MM.1S (cell line): ENCODE data around the gene LHB.

Source experiments
- DNase-seq: peaks from one replicate; pipeline ENCODE4 v3.0.0-alpha.2; 2015
- H2AFZ ChIP-seq: fragments of 300-600 bp; sonication (generic); 2 replicates; pipeline ENCODE4 v1.6.0; 2016; ENCODE audit warnings: antibody characterized with exemption, low read length
- H3F3A ChIP-seq: fragments of 300-600 bp; sonication (generic); 2 replicates; pipeline ENCODE4 v1.6.1; 2016; ENCODE audit warnings: mild to moderate bottlenecking, antibody characterized with exemption, low read length, moderate library complexity, mixed read lengths; ENCODE audit not compliant: insufficient read depth
- H3K27ac ChIP-seq: fragments of 300-600 bp; sonication (generic); 2 replicates; pipeline ENCODE4 v1.5.1; 2016; ENCODE audit warnings: mild to moderate bottlenecking, low read length
- H3K27me3 ChIP-seq: fragments of 300-600 bp; sonication (generic); replicated peaks from 2 replicates; pipeline ENCODE4 v1.6.0; 2016; ENCODE audit warnings: low read length; ENCODE audit not compliant: insufficient read depth
- H3K36me3 ChIP-seq: fragments of 300-600 bp; sonication (generic); replicated peaks from 2 replicates; pipeline ENCODE4 v1.6.1; 2016; ENCODE audit warnings: mild to moderate bottlenecking, low read length, mixed read lengths; ENCODE audit not compliant: insufficient read depth
- H3K4me1 ChIP-seq: fragments of 300-600 bp; sonication (generic); 2 replicates; pipeline ENCODE4 v1.6.1; 2016; ENCODE audit warnings: low read length, mixed read lengths
- H3K4me2 ChIP-seq: fragments of 300-600 bp; sonication (generic); 2 replicates; pipeline ENCODE4 v1.6.0; 2016; ENCODE audit warnings: low read depth, low read length
- H3K4me3 ChIP-seq: fragments of 300-600 bp; sonication (generic); 2 replicates; pipeline ENCODE4 v1.5.1; 2016; ENCODE audit warnings: low read length, mixed read lengths
- H3K79me2 ChIP-seq: fragments of 300-600 bp; sonication (generic); 2 replicates; pipeline ENCODE4 v1.6.1; 2016; ENCODE audit warnings: mixed run types, low read length, mixed read lengths
- H3K9ac ChIP-seq: fragments of 300-600 bp; sonication (generic); 2 replicates; pipeline ENCODE4 v1.6.1; 2016; ENCODE audit warnings: low read length, mixed read lengths
- H3K9me2 ChIP-seq: fragments of 300-600 bp; sonication (generic); replicated peaks from 2 replicates; pipeline ENCODE4 v1.6.1; 2016; ENCODE audit warnings: mild to moderate bottlenecking, low read length, mixed read lengths; ENCODE audit not compliant: insufficient read depth
- H3K9me3 ChIP-seq: fragments of 300-600 bp; sonication (generic); replicated peaks from 2 replicates; pipeline ENCODE4 v1.6.1; 2016; ENCODE audit warnings: mild to moderate bottlenecking, low read length, mixed read lengths; ENCODE audit not compliant: insufficient read depth
- H4K20me1 ChIP-seq: fragments of 300-600 bp; sonication (generic); 2 replicates; pipeline ENCODE4 v1.6.1; 2016; ENCODE audit warnings: mild to moderate bottlenecking, low read length, moderate library complexity, mixed read lengths; ENCODE audit not compliant: insufficient read depth
- EZH2 ChIP-seq: fragments of 300-600 bp; sonication (generic); optimal IDR thresholded peaks from 2 replicates; pipeline ENCODE3; 2017; ENCODE audit warnings: low read depth, mild to moderate bottlenecking, antibody characterized with exemption, low read length, mixed read lengths
- EZH2phosphoT487 ChIP-seq: fragments of 300-600 bp; sonication (generic); IDR thresholded peaks from 2 replicates; pipeline ENCODE4 v1.6.1; 2018; ENCODE audit warnings: antibody characterized with exemption, low read length
- TF ChIP-seq, protein P1 (sequence below): fragments of 300-600 bp; sonication (generic); IDR thresholded peaks from 2 replicates; pipeline ENCODE4 v1.5.1; 2016; ENCODE audit warnings: antibody characterized with exemption, low read length, mixed read lengths

The LHB gene

DNA sequence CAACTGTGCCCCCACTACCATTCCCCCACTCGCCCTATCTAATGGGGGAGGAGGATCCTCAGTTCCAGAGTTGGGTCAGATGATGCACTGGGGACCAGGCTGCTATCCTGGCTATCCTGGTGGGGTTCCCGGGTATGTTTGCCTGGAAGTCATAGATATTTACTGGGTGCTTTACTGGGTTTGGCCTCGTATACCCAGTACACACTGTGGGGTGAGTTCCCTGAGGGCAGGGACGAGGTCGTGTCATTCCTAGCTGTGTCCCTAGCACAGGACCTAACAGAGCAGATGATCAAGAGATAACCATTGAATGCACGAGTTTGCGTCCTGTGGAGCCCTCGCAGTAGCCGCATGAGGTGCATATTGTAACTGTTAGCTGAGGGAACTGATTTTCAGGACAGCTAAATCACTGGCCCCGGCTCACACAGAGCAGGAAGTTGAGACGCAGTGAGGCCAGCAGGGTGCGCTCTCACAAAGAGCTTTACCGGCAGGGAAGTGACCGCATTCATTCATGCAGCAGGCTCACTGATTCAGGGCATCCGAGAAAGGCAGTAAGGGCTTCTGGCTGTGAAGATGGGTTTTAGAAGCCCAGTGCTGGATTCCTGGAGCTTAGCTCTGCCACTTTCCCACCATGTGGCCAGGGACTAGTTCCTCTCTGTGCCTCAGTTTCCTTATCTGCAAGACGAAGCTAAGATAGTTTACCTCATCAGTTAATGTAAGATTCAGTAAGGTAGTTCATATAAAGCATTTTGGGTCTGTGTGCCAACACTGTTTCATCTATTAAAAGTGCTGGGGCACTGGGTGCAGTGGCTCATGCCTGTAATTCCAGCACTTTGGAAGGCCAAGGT, 17.2 kb downstream of the LHB start:
- Histone ChIP-seq H4K20me1 (no peaks in the 10 kb centered on the region), H3K36me3 (no peaks in the 10 kb centered on the region; the same call in 1 of the 2 replicates), H3F3A (no peaks in the 10 kb centered on the region), H3K9me2 (no peaks in the 10 kb centered on the region), H3K9me3 (no peaks in the 10 kb centered on the region), H3K79me2 (peaks cover 47% of the 10 kb centered on the region), H3K27me3 (no peaks in the 10 kb centered on the region), H3K4me3 (no peak overlapping the region), H3K9ac (no peak overlapping the region), H3K27ac (no peak overlapping the region), H3K4me1 (peaks cover 4% of the 10 kb centered on the region; the same call in 1 of the 2 replicates), H2AFZ (no peak overlapping the region), H3K4me2 (no peak overlapping the region)
- no peak for TF ChIP-seq EZH2
- no peak for TF ChIP-seq EZH2phosphoT487
- TF ChIP-seq, protein P1, sequence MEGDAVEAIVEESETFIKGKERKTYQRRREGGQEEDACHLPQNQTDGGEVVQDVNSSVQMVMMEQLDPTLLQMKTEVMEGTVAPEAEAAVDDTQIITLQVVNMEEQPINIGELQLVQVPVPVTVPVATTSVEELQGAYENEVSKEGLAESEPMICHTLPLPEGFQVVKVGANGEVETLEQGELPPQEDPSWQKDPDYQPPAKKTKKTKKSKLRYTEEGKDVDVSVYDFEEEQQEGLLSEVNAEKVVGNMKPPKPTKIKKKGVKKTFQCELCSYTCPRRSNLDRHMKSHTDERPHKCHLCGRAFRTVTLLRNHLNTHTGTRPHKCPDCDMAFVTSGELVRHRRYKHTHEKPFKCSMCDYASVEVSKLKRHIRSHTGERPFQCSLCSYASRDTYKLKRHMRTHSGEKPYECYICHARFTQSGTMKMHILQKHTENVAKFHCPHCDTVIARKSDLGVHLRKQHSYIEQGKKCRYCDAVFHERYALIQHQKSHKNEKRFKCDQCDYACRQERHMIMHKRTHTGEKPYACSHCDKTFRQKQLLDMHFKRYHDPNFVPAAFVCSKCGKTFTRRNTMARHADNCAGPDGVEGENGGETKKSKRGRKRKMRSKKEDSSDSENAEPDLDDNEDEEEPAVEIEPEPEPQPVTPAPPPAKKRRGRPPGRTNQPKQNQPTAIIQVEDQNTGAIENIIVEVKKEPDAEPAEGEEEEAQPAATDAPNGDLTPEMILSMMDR = peak; percentile 54
- DNase-seq = peak; percentile 37

DNA sequence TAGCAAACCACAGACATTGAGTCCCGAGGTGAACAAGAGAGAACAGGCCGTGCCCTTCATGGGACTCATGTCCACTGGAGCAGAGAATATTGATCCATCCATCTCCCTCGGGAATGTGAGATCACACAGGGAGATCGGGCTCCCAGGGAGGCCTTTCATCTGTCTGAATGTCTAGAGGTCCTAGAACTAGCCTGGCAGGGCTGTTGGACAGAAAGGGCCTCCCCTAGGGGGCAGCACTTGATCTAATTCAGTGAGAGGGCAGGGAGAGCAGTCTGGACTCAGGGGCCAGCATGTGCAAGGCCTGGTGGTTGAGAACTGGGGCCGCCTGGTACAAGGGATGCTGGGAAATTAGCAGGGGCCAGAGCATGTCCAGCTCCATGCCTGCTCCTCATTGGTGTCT, 18.9 kb downstream of the LHB start:
- TF ChIP-seq EZH2 = no peak
- TF ChIP-seq, protein P1 = peak; percentile 56
- no peak for TF ChIP-seq EZH2phosphoT487
- H3K27ac ChIP-seq = no peak overlapping the region
- DNase-seq = peak; percentile 52
- no peaks in the 10 kb centered on the region; the same call in 1 of the 2 replicates for H3K36me3 ChIP-seq
- peaks cover 59% of the 10 kb centered on the region for H3K79me2 ChIP-seq
- no peaks in the 10 kb centered on the region for H4K20me1 ChIP-seq
- H3K9me3 ChIP-seq = no peaks in the 10 kb centered on the region
- H3F3A ChIP-seq = no peaks in the 10 kb centered on the region
- H3K4me3 ChIP-seq = no peak overlapping the region
- H3K4me2 ChIP-seq = no peak overlapping the region
- H3K9me2 ChIP-seq = no peaks in the 10 kb centered on the region
- peaks cover 4% of the 10 kb centered on the region; the same call in 1 of the 2 replicates for H3K4me1 ChIP-seq
- no peak overlapping the region for H3K9ac ChIP-seq
- H3K27me3 ChIP-seq = no peaks in the 10 kb centered on the region
- H2AFZ ChIP-seq = no peak overlapping the region

DNA sequence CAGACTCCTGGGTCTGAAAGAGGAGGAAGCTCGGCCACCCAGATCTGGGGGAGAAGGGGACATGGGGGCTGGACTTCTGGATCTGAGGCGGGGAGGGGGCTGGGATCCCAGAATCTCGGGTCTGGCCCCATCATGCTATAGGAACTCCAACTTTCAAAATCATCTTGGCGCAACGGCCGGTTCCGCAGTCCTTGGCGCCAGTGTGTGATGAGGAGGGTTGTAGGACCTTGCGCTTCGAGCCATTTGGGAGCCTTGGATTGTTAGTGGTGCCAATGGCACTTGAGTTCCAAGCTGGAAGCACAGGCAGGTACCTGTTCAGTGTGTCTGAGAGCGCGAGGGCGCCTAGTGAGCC, 22.9 kb downstream of the LHB start:
- Histone ChIP-seq H3K27me3 (no peaks in the 10 kb centered on the region), H2AFZ (peak overlapping the region; percentile 52), H3F3A (no peaks in the 10 kb centered on the region), H3K79me2 (peaks cover 79% of the 10 kb centered on the region), H3K9me2 (no peaks in the 10 kb centered on the region), H4K20me1 (no peaks in the 10 kb centered on the region), H3K4me3 (peak overlapping the region; percentile 96), H3K9me3 (no peaks in the 10 kb centered on the region), H3K36me3 (no peaks in the 10 kb centered on the region), H3K4me1 (peaks cover 10% of the 10 kb centered on the region), H3K4me2 (peak overlapping the region; percentile 89), H3K27ac (peak overlapping the region; percentile 89; the same call in 1 of the 2 replicates), H3K9ac (peak overlapping the region; percentile 87)
- no peak for TF ChIP-seq EZH2
- TF ChIP-seq, protein P1 = no peak
- TF ChIP-seq EZH2phosphoT487 = no peak
- no peak for DNase-seq
